ENCODE data around the gene LYG1. TPM values are rescaled to one million over a fixed set of nuclear protein-coding genes. Genes with fewer than 3 reads are reported as not detected.
"Not testable (repeated sequence)": the region's sequence is repeated elsewhere in the genome, so short reads cannot be mapped to it uniquely, and the experiment has no call there.

LYG1 gene
- total RNA-seq, 1 donor from 2014 or later = 1.8 TPM

DNA sequence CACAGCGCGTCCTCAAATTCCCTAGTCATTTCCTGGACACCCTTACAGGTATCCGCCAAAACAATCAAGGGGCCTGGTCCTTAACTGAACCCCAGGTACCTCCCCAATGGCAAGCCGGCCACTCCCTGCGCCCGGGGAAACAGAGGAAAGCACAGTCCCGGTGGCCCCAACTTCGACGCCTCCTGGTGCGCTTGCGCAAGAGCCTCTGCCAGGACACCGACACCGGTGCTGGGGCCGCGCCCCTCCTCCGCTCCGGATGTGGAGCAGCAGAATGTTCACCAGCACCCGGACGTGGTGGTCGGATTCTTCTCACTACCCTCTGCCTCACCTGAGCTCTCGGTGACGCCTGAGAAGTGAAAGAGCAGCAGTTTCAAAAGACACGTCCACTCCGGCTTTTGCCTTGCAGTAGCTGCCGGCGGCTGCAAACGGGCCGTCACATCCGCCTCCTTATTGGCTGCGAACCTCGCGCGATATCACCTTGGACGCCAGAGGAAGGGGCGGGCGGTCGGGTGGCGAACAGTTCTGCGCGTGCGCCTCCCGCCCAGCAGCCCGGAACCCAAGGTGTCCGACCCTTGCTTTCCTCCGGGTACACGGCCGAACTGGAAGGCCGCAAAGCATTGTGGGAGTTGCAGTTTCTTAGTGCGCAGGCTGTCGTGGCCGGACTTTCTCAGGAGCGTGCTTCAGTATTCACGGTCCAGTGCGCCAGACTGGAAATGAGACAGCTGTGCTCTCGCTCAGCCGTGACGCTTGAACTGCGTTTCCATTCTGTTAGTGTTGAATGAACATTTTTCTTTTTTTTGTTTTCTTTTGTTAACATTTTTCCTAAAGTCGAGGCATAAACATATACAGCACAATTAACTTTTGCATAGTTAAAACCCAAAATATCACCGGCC, 35.2 kb upstream of the LYG1 start, which contains the start of gene TXNDC9:
TXNDC9 (minus strand) TSS at position 423 of the 893 bp plus-strand sequence. CDS start 3,123 bp downstream, outside the sequence.
- no peak for TF ChIP-seq CTCF (IDR thresholded peaks at IDR 0.05)
- Mint-ChIP-seq H3K4me3 (ENCODE audit: unreplicated experiment) (no peak within 1 kb of the TSS), H3K27me3 (ENCODE audit: unreplicated experiment) (no peaks in the 10 kb centered on the region), H3K36me3 (ENCODE audit: unreplicated experiment) (peaks cover 14% of the 10 kb centered on the region), H3K4me1 (ENCODE audit: unreplicated experiment) (peaks cover 27% of the 10 kb centered on the region), H3K27ac (ENCODE audit: unreplicated experiment) (no peak within 1 kb of the TSS), H3K9me3 (ENCODE audit: unreplicated experiment) (no peaks in the 10 kb centered on the region)
- peak; percentile 100 for DNase-seq (ENCODE audit: extremely low spot score, unreplicated experiment)

DNA sequence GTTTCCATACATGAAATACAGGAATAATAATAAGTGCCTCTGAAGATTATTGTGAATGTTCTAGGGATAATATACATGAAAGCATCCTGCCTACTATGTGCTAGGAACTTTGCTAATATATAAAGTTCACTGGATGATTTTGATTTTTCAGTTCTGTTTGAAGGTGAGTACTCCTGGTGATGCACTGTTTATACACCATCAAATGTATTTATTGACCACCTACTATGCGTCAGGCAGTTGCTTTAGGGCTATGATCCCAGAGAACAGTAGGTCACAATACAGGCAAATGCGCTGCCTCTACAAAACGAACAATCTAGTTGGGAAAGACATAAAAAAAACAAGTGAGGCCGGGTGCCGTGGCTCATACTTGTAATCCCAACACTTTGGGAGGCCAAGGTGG, 24.4 kb upstream of the LYG1 start:
- no peak for DNase-seq (ENCODE audit: extremely low spot score, unreplicated experiment)
- no peak for TF ChIP-seq CTCF (IDR thresholded peaks at IDR 0.05)
- Mint-ChIP-seq H3K27ac (ENCODE audit: unreplicated experiment) (no peak overlapping the region), H3K27me3 (ENCODE audit: unreplicated experiment) (no peaks in the 10 kb centered on the region), H3K4me1 (ENCODE audit: unreplicated experiment) (no peaks in the 10 kb centered on the region), H3K4me3 (ENCODE audit: unreplicated experiment) (no peak overlapping the region), H3K36me3 (ENCODE audit: unreplicated experiment) (peaks cover 42% of the 10 kb centered on the region), H3K9me3 (ENCODE audit: unreplicated experiment) (no peaks in the 10 kb centered on the region)

- H3K36me3 Mint-ChIP-seq (ENCODE audit: unreplicated experiment) = peaks cover 45% of the 10 kb centered on the region
- not testable (repeated sequence) for H3K9me3 Mint-ChIP-seq (ENCODE audit: unreplicated experiment); H3K27me3 Mint-ChIP-seq (ENCODE audit: unreplicated experiment); H3K4me1 Mint-ChIP-seq (ENCODE audit: unreplicated experiment); DNase-seq (ENCODE audit: extremely low spot score, unreplicated experiment); H3K4me3 Mint-ChIP-seq (ENCODE audit: unreplicated experiment); H3K27ac Mint-ChIP-seq (ENCODE audit: unreplicated experiment)
Observed at GRCh38 chr2:99317873-99318200, 16.8 kb upstream of the LYG1 start.

- H3K4me3 Mint-ChIP-seq (ENCODE audit: unreplicated experiment) = no peak overlapping the region
- H3K4me1 Mint-ChIP-seq (ENCODE audit: unreplicated experiment) = no peaks in the 10 kb centered on the region
- H3K27me3 Mint-ChIP-seq (ENCODE audit: unreplicated experiment) = no peaks in the 10 kb centered on the region
- no peak for DNase-seq (ENCODE audit: extremely low spot score, unreplicated experiment)
- no peaks in the 10 kb centered on the region for H3K9me3 Mint-ChIP-seq (ENCODE audit: unreplicated experiment)
- no peak for TF ChIP-seq CTCF (IDR thresholded peaks at IDR 0.05)
- no peak overlapping the region for H3K27ac Mint-ChIP-seq (ENCODE audit: unreplicated experiment)
- peaks cover 45% of the 10 kb centered on the region for H3K36me3 Mint-ChIP-seq (ENCODE audit: unreplicated experiment)
Observed at GRCh38 chr2:99317161-99317872, 16.3 kb upstream of the LYG1 start.

- Mint-ChIP-seq H3K36me3 (ENCODE audit: unreplicated experiment) (peaks cover 6% of the 10 kb centered on the region), H3K27ac (ENCODE audit: unreplicated experiment) (no peak overlapping the region), H3K4me1 (ENCODE audit: unreplicated experiment) (no peaks in the 10 kb centered on the region), H3K9me3 (ENCODE audit: unreplicated experiment) (no peaks in the 10 kb centered on the region), H3K4me3 (ENCODE audit: unreplicated experiment) (no peak overlapping the region), H3K27me3 (ENCODE audit: unreplicated experiment) (no peaks in the 10 kb centered on the region)
- no peak for TF ChIP-seq CTCF (IDR thresholded peaks at IDR 0.05)
- DNase-seq (ENCODE audit: extremely low spot score, unreplicated experiment) = no peak
Observed at GRCh38 chr2:99299580-99299979, 1.4 kb downstream of the LYG1 start.
